ENCODE data around the gene COPS8.

The COPS8 gene

DNA sequence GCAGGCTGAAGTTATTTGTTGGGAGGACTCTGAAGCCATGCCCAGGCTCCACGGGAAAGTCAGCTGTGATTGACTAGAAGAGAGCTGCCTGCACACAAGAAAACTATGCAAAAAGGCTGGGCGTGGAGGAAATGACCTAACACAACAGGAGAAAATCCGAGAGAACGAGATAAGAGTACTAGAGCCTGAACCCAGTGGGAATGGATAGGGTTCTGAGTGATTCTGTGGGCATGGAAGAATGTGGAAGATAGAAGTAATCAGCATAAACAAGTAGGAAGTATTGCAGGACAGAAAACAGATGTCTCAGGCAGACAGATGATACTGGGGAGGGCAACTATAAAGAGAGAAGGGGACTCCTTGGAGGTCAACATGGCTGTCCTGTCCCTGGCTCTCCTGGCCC is 12.1 kb upstream of the COPS8 start:
- no peak overlapping the region for H2AFZ ChIP-seq (ENCODE audit: low read depth, low read length)
- H3K27me3 ChIP-seq (ENCODE audit: low read depth, low read length) = no peaks in the 10 kb centered on the region
- H3K9ac ChIP-seq (ENCODE audit: low read length) = no peak overlapping the region

DNA sequence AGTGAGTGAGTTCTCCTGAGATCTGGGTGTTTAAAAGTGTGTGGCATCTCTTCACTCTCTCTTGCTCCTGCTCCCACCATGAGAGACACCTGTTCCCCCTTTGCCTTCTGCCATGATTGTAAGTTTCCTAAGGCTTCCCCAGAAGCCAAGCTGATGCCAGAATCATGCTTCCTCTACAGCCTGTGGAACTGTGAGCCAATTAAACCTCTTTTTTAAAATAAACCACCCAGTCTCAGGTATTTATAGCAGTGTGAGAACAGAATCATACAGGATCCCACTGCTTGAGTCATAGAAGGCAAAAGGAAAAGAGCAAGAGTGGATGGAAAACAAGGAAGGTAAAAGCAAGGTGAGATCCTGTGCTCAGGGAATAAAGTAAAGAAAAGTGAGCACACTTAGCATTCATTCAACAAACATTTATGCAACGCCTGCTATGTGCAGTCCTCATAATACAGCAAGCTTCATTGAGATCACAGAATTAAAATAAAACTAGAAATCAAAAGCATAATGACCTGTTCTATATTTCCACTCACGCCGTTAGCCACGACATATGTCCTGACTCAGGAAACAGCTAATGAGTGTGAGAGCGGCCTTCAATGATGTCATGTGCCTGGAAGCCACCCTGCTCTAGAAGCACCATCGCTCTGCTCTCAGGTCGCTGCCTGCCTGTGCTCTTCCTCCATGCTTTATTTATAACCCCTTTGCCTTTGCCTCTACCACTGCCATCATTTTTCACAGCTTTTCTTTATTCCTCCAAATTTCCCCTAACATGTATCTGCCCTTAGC is 11.3 kb upstream of the COPS8 start:
- Histone ChIP-seq H3K9ac (ENCODE audit: low read length) (no peak overlapping the region), H3K4me3 (ENCODE audit: low read length) (no peak overlapping the region), H4K20me1 (ENCODE audit: insufficient read depth, low read length) (no peaks in the 10 kb centered on the region), H3K4me2 (ENCODE audit: low read length) (no peak overlapping the region), H3K36me3 (replicated peaks; ENCODE audit: low read depth, low read length) (no peaks in the 10 kb centered on the region), H2AFZ (ENCODE audit: low read depth, low read length) (no peak overlapping the region), H3K27ac (ENCODE audit: low read length) (no peak overlapping the region), H3K27me3 (ENCODE audit: low read depth, low read length) (no peaks in the 10 kb centered on the region), H3K9me3 (ENCODE audit: insufficient read depth, low read length) (no peaks in the 10 kb centered on the region), H3K4me1 (ENCODE audit: low read length) (no peaks in the 10 kb centered on the region), H3K79me2 (ENCODE audit: low read length) (no peaks in the 10 kb centered on the region)
- TF ChIP-seq, protein P1, sequence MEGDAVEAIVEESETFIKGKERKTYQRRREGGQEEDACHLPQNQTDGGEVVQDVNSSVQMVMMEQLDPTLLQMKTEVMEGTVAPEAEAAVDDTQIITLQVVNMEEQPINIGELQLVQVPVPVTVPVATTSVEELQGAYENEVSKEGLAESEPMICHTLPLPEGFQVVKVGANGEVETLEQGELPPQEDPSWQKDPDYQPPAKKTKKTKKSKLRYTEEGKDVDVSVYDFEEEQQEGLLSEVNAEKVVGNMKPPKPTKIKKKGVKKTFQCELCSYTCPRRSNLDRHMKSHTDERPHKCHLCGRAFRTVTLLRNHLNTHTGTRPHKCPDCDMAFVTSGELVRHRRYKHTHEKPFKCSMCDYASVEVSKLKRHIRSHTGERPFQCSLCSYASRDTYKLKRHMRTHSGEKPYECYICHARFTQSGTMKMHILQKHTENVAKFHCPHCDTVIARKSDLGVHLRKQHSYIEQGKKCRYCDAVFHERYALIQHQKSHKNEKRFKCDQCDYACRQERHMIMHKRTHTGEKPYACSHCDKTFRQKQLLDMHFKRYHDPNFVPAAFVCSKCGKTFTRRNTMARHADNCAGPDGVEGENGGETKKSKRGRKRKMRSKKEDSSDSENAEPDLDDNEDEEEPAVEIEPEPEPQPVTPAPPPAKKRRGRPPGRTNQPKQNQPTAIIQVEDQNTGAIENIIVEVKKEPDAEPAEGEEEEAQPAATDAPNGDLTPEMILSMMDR (IDR thresholded peaks at IDR 0.05; ENCODE audit: low read depth, low read length) = no peak
- TF ChIP-seq EZH2phosphoT487 (IDR thresholded peaks at IDR 0.05; ENCODE audit: low read depth) = no peak

More for the DNA sequence above, 12.1 kb upstream of the COPS8 start:
- TF ChIP-seq, protein P1 (IDR thresholded peaks at IDR 0.05; ENCODE audit: low read depth, low read length) = no peak
- TF ChIP-seq EZH2phosphoT487 (IDR thresholded peaks at IDR 0.05; ENCODE audit: low read depth) = no peak
- Histone ChIP-seq H3K36me3 (replicated peaks; ENCODE audit: low read depth, low read length) (no peaks in the 10 kb centered on the region), H3K9me3 (ENCODE audit: insufficient read depth, low read length) (no peaks in the 10 kb centered on the region), H3K4me3 (ENCODE audit: low read length) (no peak overlapping the region), H3K79me2 (ENCODE audit: low read length) (no peaks in the 10 kb centered on the region), H3K4me1 (ENCODE audit: low read length) (no peaks in the 10 kb centered on the region), H3K4me2 (ENCODE audit: low read length) (no peak overlapping the region), H3K27ac (ENCODE audit: low read length) (no peak overlapping the region), H4K20me1 (ENCODE audit: insufficient read depth, low read length) (no peaks in the 10 kb centered on the region)

GRCh38 chr2:237075749-237076599 is 9.7 kb upstream of the COPS8 start:
- no peak overlapping the region for H3K27ac ChIP-seq (ENCODE audit: low read length)
- no peak for TF ChIP-seq EZH2phosphoT487 (IDR thresholded peaks at IDR 0.05; ENCODE audit: low read depth)
- TF ChIP-seq, protein P1 (IDR thresholded peaks at IDR 0.05; ENCODE audit: low read depth, low read length) = no peak

GRCh38 chr2:237081596-237081995 is 4.1 kb upstream of the COPS8 start:
- H3K79me2 ChIP-seq (ENCODE audit: low read length) = peaks cover 9% of the 10 kb centered on the region
- H3K36me3 ChIP-seq (replicated peaks; ENCODE audit: low read depth, low read length) = no peaks in the 10 kb centered on the region
- no peak overlapping the region for H3K4me3 ChIP-seq (ENCODE audit: low read length)
- TF ChIP-seq, protein P1 (IDR thresholded peaks at IDR 0.05; ENCODE audit: low read depth, low read length) = no peak
- TF ChIP-seq EZH2phosphoT487 (IDR thresholded peaks at IDR 0.05; ENCODE audit: low read depth) = no peak
- no peaks in the 10 kb centered on the region for H3K4me1 ChIP-seq (ENCODE audit: low read length)
- H3K9me3 ChIP-seq (ENCODE audit: insufficient read depth, low read length) = no peaks in the 10 kb centered on the region
- H3K27me3 ChIP-seq (ENCODE audit: low read depth, low read length) = no peaks in the 10 kb centered on the region
- no peaks in the 10 kb centered on the region for H4K20me1 ChIP-seq (ENCODE audit: insufficient read depth, low read length)
- no peak overlapping the region for H3K4me2 ChIP-seq (ENCODE audit: low read length)
- H3K9ac ChIP-seq (ENCODE audit: low read length) = no peak overlapping the region
- H2AFZ ChIP-seq (ENCODE audit: low read depth, low read length) = no peak overlapping the region
- H3K27ac ChIP-seq (ENCODE audit: low read length) = no peak overlapping the region

More at GRCh38 chr2:237075749-237076599, 9.7 kb upstream of the COPS8 start:
- H4K20me1 ChIP-seq (ENCODE audit: insufficient read depth, low read length) = no peaks in the 10 kb centered on the region
- no peaks in the 10 kb centered on the region for H3K36me3 ChIP-seq (replicated peaks; ENCODE audit: low read depth, low read length)
- no peak overlapping the region for H3K4me3 ChIP-seq (ENCODE audit: low read length)
- H3K4me2 ChIP-seq (ENCODE audit: low read length) = no peak overlapping the region
- no peak overlapping the region for H2AFZ ChIP-seq (ENCODE audit: low read depth, low read length)
- H3K4me1 ChIP-seq (ENCODE audit: low read length) = no peaks in the 10 kb centered on the region
- H3K9ac ChIP-seq (ENCODE audit: low read length) = no peak overlapping the region
- no peaks in the 10 kb centered on the region for H3K27me3 ChIP-seq (ENCODE audit: low read depth, low read length)
- H3K9me3 ChIP-seq (ENCODE audit: insufficient read depth, low read length) = no peaks in the 10 kb centered on the region
- H3K79me2 ChIP-seq (ENCODE audit: low read length) = no peaks in the 10 kb centered on the region
